NT2/D1 (cell line): ENCODE data around the gene ZNF660.

Experiments
- YY1 ChIP-seq: IDR thresholded peaks from 2 replicates; pipeline ENCODE4 v1.6.1; 2011; ENCODE audit not compliant: insufficient read length, insufficient read depth
- ZNF274 ChIP-seq: IDR thresholded peaks from 2 replicates; pipeline ENCODE4 v1.6.1; 2011; ENCODE audit warnings: mild to moderate bottlenecking, low read depth, low read length

- TF ChIP-seq YY1 (no peak), ZNF274 (no peak)
These were observed 27.9 kb downstream of the ZNF660 start for GRCh38 chr3:44612678-44613077.
